NAMALWA (cell line): ENCODE data around the gene CASP8AP2.
"Not testable (repeated sequence)": the region's sequence is repeated elsewhere in the genome, so short reads cannot be mapped to it uniquely, and the experiment has no call there.

Source experiments
- DNase-seq: peaks from one replicate; pipeline ENCODE4 v3.0.0-alpha.2; 2015; ENCODE audit warnings: low spot score

The CASP8AP2 gene

GRCh38 chr6:89826029-89826528 is 3.6 kb upstream of the CASP8AP2 start:
- no peak for DNase-seq

- DNase-seq, result not testable (repeated sequence)
Observed at GRCh38 chr6:89828475-89828987, 1.1 kb upstream of the CASP8AP2 start.

GRCh38 chr6:89828988-89829471 is 650 bp upstream of the CASP8AP2 start:
- DNase-seq, result no peak

- peak; percentile 31 for DNase-seq
Observed at GRCh38 chr6:89830170-89830809, 610 bp downstream of the CASP8AP2 start.

- DNase-seq, result peak; percentile 73
Observed at GRCh38 chr6:89834884-89835792, 5.5 kb downstream of the CASP8AP2 start.

- no peak for DNase-seq
Observed at GRCh38 chr6:89836639-89837222, 7.1 kb downstream of the CASP8AP2 start.

GRCh38 chr6:89840538-89840937 is 10.9 kb downstream of the CASP8AP2 start:
- no peak for DNase-seq

- no peak for DNase-seq
Observed at GRCh38 chr6:89842228-89842627, 12.5 kb downstream of the CASP8AP2 start.

GRCh38 chr6:89843070-89843469 is 13.4 kb downstream of the CASP8AP2 start:
- no peak for DNase-seq

- DNase-seq, result not testable (repeated sequence)
Observed at GRCh38 chr6:89847513-89847912, 17.8 kb downstream of the CASP8AP2 start.

GRCh38 chr6:89853068-89853467 is 23.4 kb downstream of the CASP8AP2 start:
- no peak for DNase-seq

- no peak for DNase-seq
Observed at GRCh38 chr6:89858041-89858440, 28.4 kb downstream of the CASP8AP2 start.

- DNase-seq, result no peak
Observed at GRCh38 chr6:89859744-89860143, 30.1 kb downstream of the CASP8AP2 start.

- DNase-seq, result no peak
Observed at GRCh38 chr6:89862273-89862672, 32.6 kb downstream of the CASP8AP2 start.

- DNase-seq, result no peak
Observed at GRCh38 chr6:89862698-89863097, 33.0 kb downstream of the CASP8AP2 start.

- DNase-seq, result no peak
Observed at GRCh38 chr6:89866024-89866678, 36.5 kb downstream of the CASP8AP2 start.

GRCh38 chr6:89873721-89874120 is 44.0 kb downstream of the CASP8AP2 start:
- no peak for DNase-seq

GRCh38 chr6:89874438-89874837 is 44.8 kb downstream of the CASP8AP2 start:
- no peak for DNase-seq

- no peak for DNase-seq
Observed at GRCh38 chr6:89886378-89887120, 56.9 kb downstream of the CASP8AP2 start.

GRCh38 chr6:89887452-89888137 is 57.9 kb downstream of the CASP8AP2 start:
- DNase-seq, result no peak

GRCh38 chr6:89888138-89888514 is 58.4 kb downstream of the CASP8AP2 start:
- DNase-seq, result no peak
